GM19025 (cell line): ENCODE results near the gene PSAP.
"Not testable (repeated sequence)": the region's sequence is repeated elsewhere in the genome, so short reads cannot be mapped to it uniquely, and the experiment has no call there.

Source experiments
- ATAC-seq: cut with Tn5 transposase; IDR thresholded peaks from one replicate; pipeline ENCODE4 v1.9.1; 2021; ENCODE audit warnings: mild to moderate bottlenecking, low read depth, moderate library complexity; ENCODE audit not compliant: unreplicated experiment

PSAP gene

GRCh38 chr10:71850743-71851464, at the start of gene PSAP:
Gene PSAP (minus strand): TSS chr10:71851251. CDS start chr10:71851221, 30 bp downstream.
- peak; percentile 94 for ATAC-seq

DNA sequence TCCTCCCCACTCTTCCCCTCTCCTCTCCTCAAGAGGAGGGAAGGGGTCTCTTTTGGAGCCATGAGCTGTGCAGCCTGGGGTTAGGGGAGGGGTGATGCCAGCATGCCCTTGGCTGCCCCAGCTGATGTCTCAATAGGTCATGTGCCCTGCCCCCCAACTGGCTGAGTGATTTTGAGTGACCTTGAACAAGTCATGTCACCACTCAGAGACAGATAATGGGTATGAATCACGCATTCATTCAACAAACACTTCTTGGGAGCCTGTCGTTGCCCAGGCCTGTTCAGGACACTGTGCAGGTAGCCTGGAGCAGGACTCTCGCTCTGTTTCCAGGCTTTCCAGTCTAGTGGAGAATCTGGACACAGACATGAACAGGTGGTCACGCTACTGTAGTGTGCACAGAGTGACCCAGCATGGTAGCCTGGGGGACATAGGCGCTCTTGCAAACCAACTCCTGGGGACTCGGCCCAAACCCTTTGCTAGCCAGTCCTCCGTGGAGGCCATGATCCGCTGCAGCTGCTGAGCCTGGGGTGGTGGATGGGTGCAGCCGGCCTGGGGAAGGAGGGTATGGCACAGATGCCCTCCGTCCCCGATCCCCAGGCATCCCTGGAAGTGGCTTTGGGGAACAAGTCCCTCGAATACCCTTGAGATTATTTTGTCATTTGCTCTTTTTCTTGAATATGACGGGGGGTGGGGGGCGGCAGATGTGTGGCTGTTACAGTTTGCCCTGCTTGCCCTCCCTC, 49.6 kb upstream of the PSAP start:
- no peak for ATAC-seq

GRCh38 chr10:71899665-71900412, 48.8 kb upstream of the PSAP start:
- no peak for ATAC-seq

GRCh38 chr10:71898346-71898745, 47.3 kb upstream of the PSAP start:
- not testable (repeated sequence) for ATAC-seq

DNA sequence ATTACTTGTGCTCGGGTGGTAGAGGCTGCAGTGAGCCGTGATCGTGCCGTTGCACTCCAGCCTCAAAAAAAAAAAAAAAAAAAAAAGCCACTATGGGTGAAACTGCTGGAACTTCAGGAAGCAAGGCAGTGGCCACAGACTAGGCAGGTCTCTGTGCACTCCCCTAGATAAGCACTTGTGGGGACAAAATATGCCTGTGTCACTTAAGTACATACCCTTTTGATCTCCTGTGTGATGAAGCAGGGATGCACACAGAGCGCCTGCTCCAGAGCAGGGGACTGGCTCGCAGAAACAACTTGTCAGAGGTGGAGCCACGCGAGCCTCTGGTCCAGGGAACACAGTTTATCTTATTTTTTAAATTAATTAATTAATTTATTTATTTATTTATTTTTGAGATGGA, 42.9 kb upstream of the PSAP start:
- no peak for ATAC-seq

- ATAC-seq: no peak
Observed at GRCh38 chr10:71893258-71893815, 42.3 kb upstream of the PSAP start.

GRCh38 chr10:71891437-71891836, 40.4 kb upstream of the PSAP start:
- no peak for ATAC-seq

- ATAC-seq: no peak
Observed at GRCh38 chr10:71889388-71889987, 38.4 kb upstream of the PSAP start.

GRCh38 chr10:71888623-71889387, 37.8 kb upstream of the PSAP start:
- peak; percentile 89 for ATAC-seq

GRCh38 chr10:71888248-71888622, 37.2 kb upstream of the PSAP start:
- no peak for ATAC-seq

DNA sequence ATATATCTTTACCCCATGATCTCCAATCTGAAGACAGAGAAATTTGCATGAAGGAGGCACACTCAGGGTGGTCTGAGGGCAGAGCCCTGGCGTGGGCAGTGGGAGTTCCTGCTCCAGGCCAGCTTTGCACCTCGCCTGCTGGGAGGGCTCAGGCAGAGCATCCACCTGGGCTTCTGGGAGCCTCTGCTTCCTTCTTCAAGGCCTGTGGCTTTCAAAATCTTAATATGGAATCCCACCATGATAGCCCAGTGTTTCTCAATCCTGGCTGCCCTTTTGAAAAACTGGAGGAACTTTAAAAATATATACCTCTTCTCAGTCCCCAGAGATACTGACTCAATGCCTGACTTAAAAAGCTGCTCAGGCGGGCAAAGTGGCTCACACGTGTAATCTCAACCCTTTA, 36.7 kb upstream of the PSAP start:
- no peak for ATAC-seq

DNA sequence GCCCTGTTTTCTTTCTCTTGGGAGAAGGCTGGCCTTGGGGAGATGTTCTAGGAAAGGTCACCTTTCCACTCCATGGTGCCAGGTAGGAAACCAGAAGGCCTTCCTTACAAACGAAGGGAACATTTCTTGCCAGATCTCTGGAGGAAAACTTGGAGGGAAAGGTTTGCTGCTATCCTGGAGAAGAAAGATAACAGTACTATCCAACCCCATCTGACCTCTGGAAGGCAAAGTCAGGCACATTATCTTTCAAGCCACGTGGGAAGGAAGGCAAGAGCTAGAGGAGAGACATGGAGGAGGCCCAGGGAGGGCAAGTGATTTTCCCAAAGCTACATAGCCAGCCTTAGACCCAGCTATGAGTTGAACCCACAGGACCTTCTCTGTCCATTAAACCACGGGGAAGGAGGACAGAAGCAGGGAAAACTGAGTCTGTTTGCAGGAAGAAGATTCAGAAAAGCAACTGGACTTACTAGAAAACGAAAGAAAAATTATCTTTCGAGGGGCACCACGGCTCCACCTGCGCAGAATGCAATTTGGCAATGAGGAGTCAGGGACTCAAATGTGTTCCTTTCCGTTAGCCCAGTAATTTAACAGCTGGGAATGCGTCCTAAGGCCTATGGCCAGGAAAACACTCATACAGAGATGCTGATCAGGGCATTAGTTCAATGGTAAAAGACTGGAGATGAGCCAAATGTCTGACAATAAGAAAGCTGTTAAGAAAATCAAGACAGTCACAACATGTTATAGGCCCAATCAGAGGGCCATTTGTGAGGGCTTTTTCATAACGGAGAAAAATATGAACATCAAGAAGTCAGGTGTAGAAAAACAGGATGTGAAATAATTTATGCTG, 32.0 kb upstream of the PSAP start:
- no peak for ATAC-seq

DNA sequence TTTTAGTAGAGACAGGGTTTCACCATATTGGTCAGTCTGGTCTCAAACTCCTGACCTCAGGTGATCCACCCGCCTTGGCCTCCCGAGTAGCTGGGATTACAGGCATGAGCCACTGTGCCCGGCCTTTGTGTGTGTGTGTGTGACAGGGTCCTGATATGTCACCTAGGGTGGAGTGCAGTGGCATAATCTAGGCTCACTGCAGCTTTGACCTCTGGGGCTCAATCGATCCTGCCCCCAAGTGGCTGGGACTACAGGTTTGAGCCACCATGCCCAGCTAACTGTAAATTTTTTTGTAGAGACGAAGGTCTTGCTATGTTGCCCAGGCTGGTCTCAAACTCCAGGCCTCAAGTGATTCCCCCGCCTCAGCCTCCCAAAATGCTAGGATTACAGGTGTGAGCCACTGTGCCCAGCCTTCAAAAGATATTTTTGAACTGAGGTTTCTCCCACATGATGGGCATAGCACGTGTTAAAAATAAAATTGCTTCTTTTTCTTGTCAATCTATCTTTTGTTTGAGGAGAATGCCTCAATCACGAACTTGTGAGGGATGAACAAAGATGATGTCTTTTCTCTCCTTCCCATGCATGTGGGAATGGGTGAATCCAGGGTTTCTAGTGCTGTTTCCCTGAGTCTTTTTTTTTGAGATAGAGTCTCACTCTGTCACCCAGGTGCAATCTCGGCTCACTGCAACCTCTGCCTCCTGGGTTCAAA, 30.8 kb upstream of the PSAP start:
- no peak for ATAC-seq

DNA sequence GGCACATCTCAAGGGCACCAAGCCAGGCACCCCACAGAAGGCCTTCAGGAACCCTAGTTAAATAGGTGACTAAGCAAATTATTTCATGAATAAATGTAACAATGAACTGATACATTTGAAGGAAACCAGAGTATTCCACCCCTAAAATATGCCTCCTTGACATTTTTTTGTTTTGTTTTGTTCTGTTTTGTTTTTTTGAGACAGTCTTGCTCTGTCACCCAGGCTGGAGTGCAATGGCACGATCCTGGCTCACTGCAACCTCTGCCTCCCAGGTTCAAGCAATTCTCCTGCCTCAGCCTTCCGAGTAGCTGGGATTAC, 30.2 kb upstream of the PSAP start:
- ATAC-seq: not testable (repeated sequence)

- ATAC-seq: no peak
Observed at GRCh38 chr10:71880425-71881306, 29.6 kb upstream of the PSAP start.

DNA sequence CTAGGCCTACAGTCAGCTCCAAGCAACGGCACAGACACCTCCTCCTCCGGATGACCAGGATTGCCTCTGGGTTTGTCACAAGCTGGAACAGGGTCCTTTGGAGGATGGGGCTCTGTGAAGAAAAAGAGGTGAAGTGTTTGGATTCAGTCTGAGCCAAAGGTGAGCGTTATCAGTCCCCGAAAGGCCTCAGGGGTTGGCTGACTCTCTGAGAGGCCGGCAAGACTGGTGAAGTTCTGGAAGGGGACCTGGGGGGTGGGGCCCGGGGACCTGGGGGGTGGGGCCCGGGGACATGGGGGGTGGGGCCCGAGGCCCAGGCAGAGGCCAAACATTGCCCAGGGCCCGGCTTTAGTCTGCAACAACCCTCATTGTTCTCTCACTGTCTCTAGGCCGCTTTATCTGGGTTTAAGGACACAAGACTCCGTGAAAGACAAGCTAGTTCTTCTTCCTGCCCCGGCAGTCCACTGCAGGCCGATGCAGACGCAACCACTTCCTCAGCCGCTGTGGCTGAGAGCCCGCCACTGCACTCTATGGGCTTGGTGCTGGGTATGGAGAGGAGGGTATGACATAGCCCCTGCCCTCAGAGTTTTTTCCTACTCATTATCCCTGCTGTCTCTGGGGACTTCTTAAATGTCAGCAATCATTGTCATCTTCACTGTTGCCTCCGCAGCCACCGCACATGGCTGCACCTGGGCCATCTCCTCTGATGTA, 27.4 kb upstream of the PSAP start:
- ATAC-seq: no peak

- no peak for ATAC-seq
Observed at GRCh38 chr10:71877821-71878220, 26.8 kb upstream of the PSAP start.
